Measurements from ENCODE around the gene OMD.
A peak's percentile ranks its signal among the peaks of the same experiment; 100 is the strongest.

Gene OMD, protein sequence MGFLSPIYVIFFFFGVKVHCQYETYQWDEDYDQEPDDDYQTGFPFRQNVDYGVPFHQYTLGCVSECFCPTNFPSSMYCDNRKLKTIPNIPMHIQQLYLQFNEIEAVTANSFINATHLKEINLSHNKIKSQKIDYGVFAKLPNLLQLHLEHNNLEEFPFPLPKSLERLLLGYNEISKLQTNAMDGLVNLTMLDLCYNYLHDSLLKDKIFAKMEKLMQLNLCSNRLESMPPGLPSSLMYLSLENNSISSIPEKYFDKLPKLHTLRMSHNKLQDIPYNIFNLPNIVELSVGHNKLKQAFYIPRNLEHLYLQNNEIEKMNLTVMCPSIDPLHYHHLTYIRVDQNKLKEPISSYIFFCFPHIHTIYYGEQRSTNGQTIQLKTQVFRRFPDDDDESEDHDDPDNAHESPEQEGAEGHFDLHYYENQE

GRCh38 chr9:92424340-92424739, at the start of gene OMD:
Gene OMD, minus strand, starts transcription at chr9:92424471. Its CDS starts 6,913 bp downstream, at chr9:92417558.
- no peak within 1 kb of the TSS for H3K27ac Mint-ChIP-seq
- H3K4me1 Mint-ChIP-seq (ENCODE audit: low read depth): no peaks in the 10 kb centered on the region
- H3K27me3 Mint-ChIP-seq: no peaks in the 10 kb centered on the region
- H3K4me3 Mint-ChIP-seq: no peak within 1 kb of the TSS
- no peak for DNase-seq
- no peaks in the 10 kb centered on the region for H3K36me3 Mint-ChIP-seq (ENCODE audit: low read depth)
- H3K9me3 Mint-ChIP-seq: no peaks in the 10 kb centered on the region

GRCh38 chr9:92468206-92468605, 43.9 kb upstream of the OMD start:
- H3K36me3 Mint-ChIP-seq (ENCODE audit: low read depth): no peaks in the 10 kb centered on the region
- H3K27me3 Mint-ChIP-seq: no peaks in the 10 kb centered on the region
- no peak overlapping the region for H3K27ac Mint-ChIP-seq
- H3K4me3 Mint-ChIP-seq: no peak overlapping the region
- H3K9me3 Mint-ChIP-seq: no peaks in the 10 kb centered on the region
- no peak for DNase-seq
- no peaks in the 10 kb centered on the region for H3K4me1 Mint-ChIP-seq (ENCODE audit: low read depth)

DNA sequence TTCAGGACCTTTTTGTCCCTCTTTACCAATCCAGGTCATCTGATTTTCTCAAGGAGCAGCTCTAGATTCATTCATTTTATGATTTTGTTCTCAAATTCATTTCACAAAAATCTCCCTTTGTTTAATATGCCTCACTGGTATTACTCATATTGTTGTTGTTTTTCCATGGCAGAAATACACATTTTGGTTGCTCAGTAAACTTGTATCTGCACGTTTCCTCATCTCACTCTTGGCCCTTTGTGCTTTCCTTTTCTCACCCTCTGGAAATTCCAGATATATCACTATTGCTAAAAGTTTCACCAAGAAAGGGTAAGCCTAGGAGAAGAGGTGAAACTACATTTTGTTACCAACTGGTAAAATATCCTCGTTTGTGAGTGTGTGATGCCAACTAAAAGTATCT, 43.2 kb upstream of the OMD start:
- DNase-seq: no peak
- H3K36me3 Mint-ChIP-seq (ENCODE audit: low read depth): no peaks in the 10 kb centered on the region
- H3K27me3 Mint-ChIP-seq: no peaks in the 10 kb centered on the region
- H3K4me1 Mint-ChIP-seq (ENCODE audit: low read depth): no peaks in the 10 kb centered on the region
- H3K9me3 Mint-ChIP-seq: no peaks in the 10 kb centered on the region
- H3K4me3 Mint-ChIP-seq: no peak overlapping the region
- no peak overlapping the region for H3K27ac Mint-ChIP-seq

- no peak overlapping the region for H3K27ac Mint-ChIP-seq
These were observed 42.8 kb upstream of the OMD start for GRCh38 chr9:92467041-92467440.

DNA sequence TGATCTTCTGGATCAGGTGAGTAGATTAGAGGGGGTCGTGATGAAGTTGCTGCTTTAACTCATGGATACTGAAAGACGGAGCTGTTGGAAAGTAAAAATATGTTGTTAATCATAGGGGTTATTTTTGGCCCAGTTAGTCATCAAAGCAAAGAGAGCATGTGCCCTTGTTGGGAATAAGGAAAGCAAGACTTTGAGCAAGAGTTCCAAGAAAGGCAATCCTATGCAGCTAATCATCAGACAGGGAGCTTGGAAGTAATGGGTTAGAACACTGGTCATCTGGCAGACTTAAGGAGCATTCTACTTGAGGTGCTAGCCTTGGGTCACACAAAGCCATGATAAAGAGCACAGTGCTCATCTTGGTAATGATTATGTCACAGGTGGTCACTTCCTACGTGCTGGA, 39.7 kb upstream of the OMD start:
- Mint-ChIP-seq H3K27ac (no peak overlapping the region), H3K27me3 (no peaks in the 10 kb centered on the region), H3K4me1 (ENCODE audit: low read depth) (no peaks in the 10 kb centered on the region), H3K4me3 (no peak overlapping the region), H3K9me3 (no peaks in the 10 kb centered on the region), H3K36me3 (ENCODE audit: low read depth) (no peaks in the 10 kb centered on the region)
- no peak for DNase-seq

More at GRCh38 chr9:92467041-92467440, 42.8 kb upstream of the OMD start:
- Mint-ChIP-seq H3K27me3 (no peaks in the 10 kb centered on the region), H3K4me3 (no peak overlapping the region), H3K9me3 (no peaks in the 10 kb centered on the region), H3K36me3 (ENCODE audit: low read depth) (no peaks in the 10 kb centered on the region), H3K4me1 (ENCODE audit: low read depth) (no peaks in the 10 kb centered on the region)
- DNase-seq: no peak

- Mint-ChIP-seq H3K27ac (no peak overlapping the region), H3K27me3 (no peaks in the 10 kb centered on the region), H3K4me1 (ENCODE audit: low read depth) (no peaks in the 10 kb centered on the region), H3K9me3 (no peaks in the 10 kb centered on the region), H3K4me3 (no peak overlapping the region), H3K36me3 (ENCODE audit: low read depth) (no peaks in the 10 kb centered on the region)
- no peak for DNase-seq
These were observed 39.1 kb upstream of the OMD start for GRCh38 chr9:92463387-92463786.

- Mint-ChIP-seq H3K4me1 (ENCODE audit: low read depth) (no peaks in the 10 kb centered on the region), H3K27ac (no peak overlapping the region), H3K36me3 (ENCODE audit: low read depth) (no peaks in the 10 kb centered on the region), H3K9me3 (no peaks in the 10 kb centered on the region), H3K27me3 (no peaks in the 10 kb centered on the region), H3K4me3 (no peak overlapping the region)
- no peak for DNase-seq
These were observed 33.3 kb upstream of the OMD start for GRCh38 chr9:92457576-92457975.

DNA sequence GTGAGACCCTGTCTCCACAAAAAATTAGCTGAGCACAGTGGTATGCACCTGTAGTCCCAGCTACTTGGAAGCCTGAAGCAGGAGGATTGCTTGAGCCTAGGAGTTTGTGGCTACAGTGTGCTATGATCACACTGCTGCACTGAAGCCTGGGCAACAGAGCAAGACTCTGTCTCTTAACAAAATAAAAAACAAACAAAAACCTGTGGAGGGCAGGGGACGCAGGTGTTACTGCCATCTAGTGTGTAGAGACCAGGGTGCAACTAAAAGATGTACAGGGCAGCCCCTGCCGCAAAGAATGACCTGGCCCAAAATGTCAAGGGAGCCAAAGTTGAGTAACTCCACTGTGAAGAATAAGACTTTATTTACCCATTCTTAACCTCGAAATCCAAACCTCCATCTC, 30.9 kb upstream of the OMD start:
- no peaks in the 10 kb centered on the region for H3K36me3 Mint-ChIP-seq (ENCODE audit: low read depth)
- no peak overlapping the region for H3K27ac Mint-ChIP-seq
- no peaks in the 10 kb centered on the region for H3K27me3 Mint-ChIP-seq
- no peaks in the 10 kb centered on the region for H3K9me3 Mint-ChIP-seq
- no peaks in the 10 kb centered on the region for H3K4me1 Mint-ChIP-seq (ENCODE audit: low read depth)
- no peak overlapping the region for H3K4me3 Mint-ChIP-seq
- DNase-seq: no peak

GRCh38 chr9:92446536-92446935, 22.3 kb upstream of the OMD start:
- Mint-ChIP-seq H3K27ac (no peak overlapping the region), H3K4me3 (no peak overlapping the region), H3K9me3 (no peaks in the 10 kb centered on the region), H3K36me3 (ENCODE audit: low read depth) (no peaks in the 10 kb centered on the region), H3K27me3 (no peaks in the 10 kb centered on the region), H3K4me1 (ENCODE audit: low read depth) (no peaks in the 10 kb centered on the region)
- no peak for DNase-seq

DNA sequence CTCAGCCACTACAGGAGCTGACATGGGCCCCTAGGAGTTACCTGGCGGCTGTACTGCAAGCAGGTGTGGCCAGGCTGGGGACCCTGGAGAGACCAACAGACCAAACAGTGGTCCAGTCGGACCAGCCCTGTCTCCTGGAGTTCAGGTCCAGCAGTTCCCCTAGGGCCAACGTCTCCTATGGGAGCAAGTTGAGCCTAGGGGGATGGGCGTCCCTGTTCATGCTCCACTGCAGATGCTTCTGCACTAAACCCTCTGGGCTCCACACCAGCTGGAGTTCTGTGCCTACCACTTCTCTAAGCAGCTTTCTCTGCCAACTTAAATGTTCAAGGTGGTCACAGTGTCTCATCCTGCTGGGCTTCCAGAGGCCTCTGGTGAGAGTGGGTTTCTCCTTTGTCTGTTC, 20.6 kb upstream of the OMD start:
- H3K36me3 Mint-ChIP-seq (ENCODE audit: low read depth): no peaks in the 10 kb centered on the region
- no peak overlapping the region for H3K27ac Mint-ChIP-seq
- H3K4me1 Mint-ChIP-seq (ENCODE audit: low read depth): peaks cover 6% of the 10 kb centered on the region
- DNase-seq: no peak
- H3K4me3 Mint-ChIP-seq: no peak overlapping the region
- H3K9me3 Mint-ChIP-seq: no peaks in the 10 kb centered on the region
- H3K27me3 Mint-ChIP-seq: no peaks in the 10 kb centered on the region

- no peaks in the 10 kb centered on the region for H3K36me3 Mint-ChIP-seq (ENCODE audit: low read depth)
- H3K9me3 Mint-ChIP-seq: no peaks in the 10 kb centered on the region
- no peak overlapping the region for H3K27ac Mint-ChIP-seq
- no peak overlapping the region for H3K4me3 Mint-ChIP-seq
- peaks cover 7% of the 10 kb centered on the region for H3K4me1 Mint-ChIP-seq (ENCODE audit: low read depth)
- no peaks in the 10 kb centered on the region for H3K27me3 Mint-ChIP-seq
- DNase-seq: no peak
These were observed 16.4 kb upstream of the OMD start for GRCh38 chr9:92440751-92441046.

GRCh38 chr9:92439921-92440750, 15.9 kb upstream of the OMD start:
- DNase-seq: no peak
- Mint-ChIP-seq H3K27me3 (no peaks in the 10 kb centered on the region), H3K9me3 (no peaks in the 10 kb centered on the region), H3K36me3 (ENCODE audit: low read depth) (no peaks in the 10 kb centered on the region), H3K27ac (no peak overlapping the region), H3K4me3 (no peak overlapping the region), H3K4me1 (ENCODE audit: low read depth) (peaks cover 7% of the 10 kb centered on the region)

- Mint-ChIP-seq H3K27ac (peak overlapping the region; percentile 20), H3K9me3 (no peaks in the 10 kb centered on the region), H3K27me3 (no peaks in the 10 kb centered on the region), H3K4me3 (no peak overlapping the region), H3K4me1 (ENCODE audit: low read depth) (peaks cover 7% of the 10 kb centered on the region), H3K36me3 (ENCODE audit: low read depth) (no peaks in the 10 kb centered on the region)
- no peak for DNase-seq
These were observed 14.7 kb upstream of the OMD start for GRCh38 chr9:92438900-92439526.

GRCh38 chr9:92435263-92435662, 11.0 kb upstream of the OMD start:
- Mint-ChIP-seq H3K4me3 (no peak overlapping the region), H3K9me3 (no peaks in the 10 kb centered on the region), H3K4me1 (ENCODE audit: low read depth) (peaks cover 3% of the 10 kb centered on the region), H3K27me3 (no peaks in the 10 kb centered on the region), H3K36me3 (ENCODE audit: low read depth) (no peaks in the 10 kb centered on the region), H3K27ac (no peak overlapping the region)
- DNase-seq: no peak

Data from activated T-cell treated with anti-CD3 and anti-CD28 coated beads, Interleukin-2, amount 50 U/mL, for 24 hours (primary cell).